HEK293T (cell line): ENCODE data around the gene MCCC1.

Experiments used
- BHLHE40 ChIP-seq: fragments of 450-650 bp; IDR thresholded peaks from 2 replicates; pipeline ENCODE4 v1.6.1; 2016; ENCODE audit warnings: mild to moderate bottlenecking, moderate library complexity, borderline replicate concordance
- FOXM1 ChIP-seq: fragments of 450-650 bp; IDR thresholded peaks from 2 replicates; pipeline ENCODE4 v1.6.1; 2017; ENCODE audit warnings: mild to moderate bottlenecking, borderline replicate concordance
- HDGF ChIP-seq: fragments of 450-650 bp; IDR thresholded peaks from 2 replicates; pipeline ENCODE4 v1.6.1; 2017; ENCODE audit warnings: antibody characterized with exemption, borderline replicate concordance
- L3MBTL2 ChIP-seq: fragments of 450-650 bp; conservative IDR thresholded peaks from 2 replicates; pipeline ENCODE4 v1.6.1; 2016; ENCODE audit warnings: mild to moderate bottlenecking
- NFRKB ChIP-seq: fragments of 450-650 bp; IDR thresholded peaks from 2 replicates; pipeline ENCODE4 v1.6.1; 2016; ENCODE audit warnings: mild to moderate bottlenecking, moderate library complexity
- SUZ12 ChIP-seq: fragments of 450-650 bp; IDR thresholded peaks from 2 replicates; pipeline ENCODE4 v1.6.1; 2016; ENCODE audit warnings: mild to moderate bottlenecking

DNA sequence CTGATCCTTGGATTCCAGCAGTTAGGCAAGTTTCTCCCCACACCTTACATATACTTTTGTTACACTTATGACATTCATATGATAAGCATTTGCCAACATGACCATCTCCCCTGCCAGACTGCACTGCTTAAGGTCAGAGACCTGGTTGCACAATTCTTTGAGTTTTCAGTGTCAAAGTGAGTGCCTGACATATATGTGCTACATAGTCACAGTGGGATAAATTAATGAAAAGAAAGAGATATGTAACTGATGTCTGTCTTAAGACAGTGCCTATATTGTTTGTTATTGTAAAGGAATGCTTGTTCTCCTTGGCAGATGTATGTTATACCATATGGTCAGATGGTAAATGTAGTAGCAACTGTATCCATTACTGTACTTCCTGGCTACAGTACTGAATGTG is 115.4 kb downstream of the MCCC1 start:
- TF ChIP-seq FOXM1 = no peak
- TF ChIP-seq HDGF = no peak
- no peak for TF ChIP-seq NFRKB
- no peak for TF ChIP-seq BHLHE40
- no peak for TF ChIP-seq SUZ12
- TF ChIP-seq L3MBTL2 = no peak
